Activated naive CD4-positive, alpha-beta T cell (primary cell): ENCODE data around the gene RUNX2.

Experiments
- DNase-seq, 4 experiments: peaks; one replicate each; lab custom pipeline; 2025; lab: John Stamatoyannopoulos, UW

Gene RUNX2

DNA sequence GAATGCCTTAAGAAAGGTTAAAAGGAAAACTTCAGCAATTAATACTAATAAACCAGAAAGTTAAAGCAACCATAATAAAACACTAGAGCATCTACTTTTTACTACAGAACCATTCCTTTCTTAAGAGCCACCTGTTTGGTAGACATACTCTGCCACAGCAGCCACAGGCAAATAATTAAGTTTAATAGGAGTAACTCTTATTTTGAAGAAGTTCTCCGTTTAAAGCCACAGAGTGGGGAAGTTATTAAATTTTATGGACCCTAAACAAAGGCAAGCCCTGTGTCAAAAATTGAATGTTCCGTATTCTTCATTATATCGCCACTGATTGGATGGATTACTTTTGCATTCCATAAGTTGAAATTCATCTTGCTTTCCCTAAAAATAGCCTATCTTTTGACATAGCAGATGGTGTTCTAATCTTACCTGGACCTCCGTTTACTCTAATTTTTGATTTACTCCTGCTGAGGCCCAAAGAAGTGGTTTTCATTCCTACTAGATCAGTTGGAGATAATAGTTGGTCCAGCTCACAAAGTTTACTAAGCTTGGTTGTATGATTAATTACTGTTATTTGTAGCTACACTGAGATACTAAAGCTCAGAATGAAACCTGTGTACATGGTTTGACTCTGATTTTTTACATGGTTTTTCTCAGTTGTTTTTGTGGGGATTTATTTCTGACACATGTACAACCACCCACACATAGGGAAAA lies 190.0 kb downstream of the RUNX2 start:
- no peak for DNase-seq

DNA sequence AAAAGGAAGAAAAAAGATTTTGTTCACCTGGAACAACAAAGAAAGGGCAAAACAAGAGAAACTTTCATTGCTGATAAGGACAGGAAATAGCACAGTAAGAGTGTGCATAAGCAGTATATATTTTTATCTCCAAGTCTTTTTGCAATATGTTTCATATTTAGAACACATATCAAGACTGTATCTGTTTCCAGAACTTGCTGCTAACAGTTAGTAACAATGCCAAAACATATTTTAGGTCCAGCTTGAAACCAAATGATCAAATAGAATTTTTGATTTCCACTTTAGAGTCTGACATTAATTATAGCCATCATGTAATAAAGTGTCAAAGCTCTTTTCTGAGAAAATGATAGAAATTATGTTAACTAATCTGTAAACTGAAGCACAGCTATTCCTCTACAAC lies 193.1 kb downstream of the RUNX2 start:
- DNase-seq = no peak

- DNase-seq = no peak
These were observed 194.4 kb downstream of the RUNX2 start for GRCh38 chr6:45522486-45522885.

DNA sequence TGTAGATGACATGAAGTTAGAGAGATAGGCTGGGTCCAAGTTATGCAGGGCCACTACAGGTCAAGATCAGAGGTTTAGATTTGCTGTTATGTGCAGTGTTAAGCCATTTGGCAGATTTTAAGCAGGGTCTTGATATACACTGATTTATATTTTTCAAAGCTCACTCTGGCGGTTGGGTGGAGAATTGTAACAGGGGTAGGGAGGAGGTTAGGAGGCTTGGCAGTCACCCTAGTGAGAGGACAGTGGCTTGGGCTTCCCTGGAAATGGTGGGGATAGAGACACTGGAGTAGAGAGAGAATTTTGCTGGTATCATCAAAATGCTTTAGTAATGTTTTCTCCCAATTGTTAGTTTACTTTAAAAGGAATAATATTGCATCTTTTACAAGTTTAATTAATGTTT lies 199.1 kb downstream of the RUNX2 start:
- DNase-seq = no peak

- no peak for DNase-seq
These were observed 204.0 kb downstream of the RUNX2 start for GRCh38 chr6:45531999-45532595.

DNA sequence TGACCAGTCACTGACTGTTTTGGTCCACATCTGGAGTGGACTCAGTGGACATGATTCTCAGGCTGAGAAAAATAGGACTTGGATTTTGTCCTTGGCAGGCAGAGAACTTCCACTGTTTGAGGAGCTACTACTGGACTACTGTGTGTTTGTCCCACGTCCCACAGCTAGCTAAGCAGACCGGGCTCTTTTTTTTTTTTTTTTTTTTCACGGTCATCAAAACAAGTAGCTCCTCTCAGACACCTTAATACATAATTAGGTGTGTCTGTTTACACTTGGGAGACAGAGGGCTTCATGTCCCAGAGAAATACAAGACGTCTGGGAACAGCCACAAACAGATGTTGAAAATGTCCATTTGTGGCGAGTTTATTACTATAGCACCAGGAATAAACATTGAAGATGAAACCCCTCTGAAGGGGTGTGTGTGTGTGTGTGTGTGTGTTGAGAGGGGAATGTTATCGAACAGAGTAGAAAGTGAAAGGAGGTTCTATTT lies 204.6 kb downstream of the RUNX2 start:
- DNase-seq = no peak

- DNase-seq = no peak
These were observed 205.3 kb downstream of the RUNX2 start for GRCh38 chr6:45533386-45533785.

DNA sequence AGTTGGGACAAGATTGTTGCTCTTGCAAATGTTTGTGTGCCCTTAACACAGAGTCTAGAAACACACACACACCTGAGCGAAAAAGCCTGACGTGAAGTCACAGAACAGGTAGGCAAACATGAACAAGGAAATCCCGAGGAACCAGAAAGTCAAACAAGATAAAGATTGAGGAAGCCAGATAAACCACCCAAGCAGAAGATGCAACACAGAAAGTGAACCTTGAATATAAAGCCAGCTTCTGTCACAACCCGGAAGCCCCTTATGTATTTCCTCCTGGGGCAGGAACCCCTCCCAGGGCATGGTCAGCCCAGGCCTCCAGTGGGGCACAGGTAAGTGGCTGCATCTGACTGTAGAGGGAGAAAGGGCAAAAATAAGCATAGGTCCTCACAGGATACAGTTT lies 207.8 kb downstream of the RUNX2 start:
- DNase-seq = no peak

- no peak for DNase-seq
These were observed 209.4 kb downstream of the RUNX2 start for GRCh38 chr6:45537539-45537938.

DNA sequence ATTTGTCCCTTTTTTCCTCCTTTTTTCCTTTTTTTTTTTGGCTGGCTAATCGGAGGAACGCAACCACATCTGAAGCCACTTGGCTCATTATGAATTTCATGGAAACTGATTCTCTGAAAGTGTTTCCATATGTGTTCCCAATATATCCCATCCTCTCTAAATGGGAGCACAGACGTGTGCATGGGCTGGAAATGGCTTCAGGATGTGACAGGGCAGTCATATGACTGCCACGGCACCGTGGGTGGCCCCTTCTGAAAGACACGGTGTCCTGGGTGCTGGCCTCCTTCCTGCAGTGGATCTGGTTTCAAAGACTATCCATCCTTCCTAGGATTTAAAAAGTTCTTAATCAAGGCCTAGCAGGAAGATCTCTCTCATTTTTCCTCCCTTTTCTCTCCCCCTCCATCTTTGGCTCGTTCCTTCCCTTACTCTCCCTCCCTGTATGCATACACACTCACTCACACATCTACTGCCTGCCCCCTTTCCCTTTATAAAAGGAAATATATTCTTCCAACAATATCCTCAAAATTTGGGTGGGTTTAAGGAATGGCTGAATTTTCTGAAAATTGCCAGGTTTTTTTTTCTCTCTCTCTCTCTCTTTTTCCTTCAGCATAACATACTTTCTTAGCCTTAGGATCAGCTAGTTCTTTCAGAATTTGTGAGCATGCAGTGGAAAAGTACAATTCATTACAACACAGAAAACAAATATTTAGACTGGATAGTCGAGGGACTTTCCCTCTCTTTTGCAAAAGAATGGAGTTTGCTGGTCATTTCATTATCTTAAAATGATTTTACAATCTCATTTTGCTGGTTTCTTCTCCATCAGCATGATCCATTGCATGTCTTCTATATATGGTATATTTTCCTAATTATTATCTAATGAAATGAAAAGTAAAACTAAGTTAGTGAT lies 210.8 kb downstream of the RUNX2 start:
- DNase-seq = no peak

GRCh38 chr6:45540375-45540920 lies 212.3 kb downstream of the RUNX2 start:
- DNase-seq = no peak

GRCh38 chr6:45541934-45542333 lies 213.8 kb downstream of the RUNX2 start:
- DNase-seq = no peak

DNA sequence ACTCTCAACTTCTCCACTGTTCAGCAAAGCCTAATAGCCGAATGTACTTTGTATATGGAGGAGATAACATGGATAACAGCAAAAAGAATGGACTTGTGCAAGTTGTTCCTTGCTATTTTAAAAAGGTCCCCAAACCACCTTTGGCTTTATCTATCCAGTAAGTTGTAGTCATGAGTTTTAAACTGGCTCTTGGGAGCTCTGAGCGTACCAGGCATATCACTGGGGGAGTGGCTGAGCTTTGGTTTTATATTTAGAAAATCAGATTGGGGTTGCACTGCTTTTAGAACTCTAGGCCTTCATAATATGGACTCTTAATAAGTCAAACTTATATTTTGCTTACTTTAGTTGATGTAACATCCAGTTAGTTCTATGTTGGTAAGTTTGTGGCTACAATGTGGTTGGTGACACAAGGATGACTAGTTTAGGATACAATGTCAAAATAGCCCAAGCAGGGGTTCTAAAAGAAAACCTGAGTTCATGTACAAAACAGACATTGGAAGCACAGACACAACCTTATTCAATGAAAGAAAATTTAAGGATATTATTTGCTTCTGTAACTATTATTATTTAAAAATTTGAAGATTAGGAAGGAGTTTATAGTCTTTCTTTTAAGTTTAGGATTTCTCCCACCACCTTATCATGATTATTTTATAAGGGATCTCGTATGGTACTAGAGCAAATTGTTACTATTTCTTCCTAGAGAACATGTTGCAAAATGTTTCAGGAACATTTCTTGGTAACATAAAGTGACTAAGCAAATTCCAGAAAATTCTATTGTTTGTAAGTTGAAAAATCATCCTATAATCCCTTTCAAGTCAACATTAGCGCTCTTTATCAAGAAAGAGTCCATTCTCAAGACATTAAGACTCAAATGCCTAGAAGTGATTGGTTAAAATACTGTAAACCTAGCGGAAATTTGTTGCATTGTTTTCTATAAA lies 215.4 kb downstream of the RUNX2 start:
- no peak for DNase-seq

GRCh38 chr6:45545416-45545815 lies 217.3 kb downstream of the RUNX2 start:
- DNase-seq = no peak

DNA sequence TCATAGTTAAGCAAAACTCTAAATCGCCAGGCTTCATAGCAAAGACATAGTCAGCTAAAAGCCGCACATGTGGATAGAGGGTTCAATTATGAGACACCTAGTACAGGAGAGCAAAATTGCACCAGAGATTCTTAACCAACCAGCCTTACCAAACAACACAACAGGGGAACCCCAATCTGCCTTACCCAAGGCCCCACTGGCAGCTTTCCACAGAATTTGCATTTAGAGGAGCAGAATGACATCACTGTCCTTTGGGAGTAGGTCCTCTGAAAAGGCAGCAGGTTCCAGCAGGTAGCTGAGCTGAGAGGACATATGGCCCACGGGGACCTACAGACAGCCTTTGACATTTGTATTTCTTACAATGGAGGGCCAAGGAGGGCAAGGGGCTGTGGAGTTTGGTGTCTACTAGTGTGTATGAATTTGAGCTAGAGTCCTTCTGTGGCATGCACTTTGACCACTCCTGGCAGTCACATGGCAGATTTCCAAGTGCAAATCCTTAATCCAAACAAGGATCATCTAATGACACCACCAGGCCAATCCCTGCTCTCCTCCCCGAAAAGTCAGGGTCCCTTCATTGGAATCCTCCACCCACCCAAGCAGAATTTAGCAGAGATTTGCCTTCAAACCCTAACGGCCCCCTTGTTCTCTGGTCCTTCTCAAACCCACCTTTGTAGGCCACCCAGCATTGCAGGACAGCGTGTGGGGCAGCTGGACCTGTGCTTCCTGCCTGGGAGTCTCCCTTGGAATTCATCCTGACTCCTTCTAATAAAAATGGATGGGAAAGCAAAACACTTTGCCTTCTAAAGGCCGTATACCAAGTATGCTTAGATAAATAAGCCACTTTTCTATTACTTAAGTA lies 220.8 kb downstream of the RUNX2 start:
- DNase-seq = no peak

DNA sequence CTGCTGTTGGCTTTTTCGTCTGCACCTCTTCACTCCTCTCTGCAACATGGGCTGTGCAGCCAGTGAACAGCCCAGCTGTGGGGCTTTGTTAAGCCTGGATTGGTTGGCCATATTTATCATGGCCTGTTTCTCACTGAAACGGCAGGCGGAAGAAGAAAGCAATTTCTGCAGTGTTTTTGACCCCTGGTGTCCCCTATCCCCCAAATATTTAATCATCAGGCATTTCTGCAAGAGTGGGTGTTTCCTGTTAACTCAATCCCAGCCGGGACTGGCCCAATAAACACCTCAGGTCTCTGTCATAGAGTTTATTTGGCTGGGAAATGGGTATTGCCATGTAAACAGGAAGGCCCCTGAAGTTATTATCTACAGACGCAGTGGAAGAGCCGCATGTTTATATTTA lies 224.4 kb downstream of the RUNX2 start:
- DNase-seq = no peak

DNA sequence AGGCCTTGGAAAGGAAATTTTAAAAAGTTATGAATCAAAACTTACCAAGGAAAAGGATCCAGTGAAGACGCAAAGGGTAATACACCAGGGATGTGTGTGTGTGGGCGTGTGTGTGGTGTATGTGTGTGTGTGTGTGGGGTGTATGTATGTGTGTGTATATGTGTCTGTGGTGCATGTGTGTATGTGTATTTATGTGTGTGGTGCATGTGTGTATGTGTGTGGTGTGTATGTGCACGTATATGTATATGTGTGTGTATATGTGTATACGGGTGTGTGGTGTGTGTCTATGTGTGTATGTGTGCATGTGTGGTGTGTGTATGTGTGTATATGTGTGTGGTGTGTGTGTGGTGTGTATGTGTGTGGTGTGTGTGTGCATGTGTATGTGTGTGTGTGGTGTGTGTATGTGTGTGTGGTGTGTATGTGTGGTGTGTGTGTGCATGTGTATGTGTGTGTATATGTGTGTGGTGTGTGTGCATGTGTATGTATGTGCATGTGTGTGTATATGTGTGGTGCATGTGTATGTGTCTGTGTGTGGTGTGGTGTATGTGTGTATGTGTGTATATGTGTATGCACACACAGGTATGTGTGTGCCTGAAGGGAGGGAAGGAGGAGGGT lies 225.7 kb downstream of the RUNX2 start:
- no peak for DNase-seq

DNA sequence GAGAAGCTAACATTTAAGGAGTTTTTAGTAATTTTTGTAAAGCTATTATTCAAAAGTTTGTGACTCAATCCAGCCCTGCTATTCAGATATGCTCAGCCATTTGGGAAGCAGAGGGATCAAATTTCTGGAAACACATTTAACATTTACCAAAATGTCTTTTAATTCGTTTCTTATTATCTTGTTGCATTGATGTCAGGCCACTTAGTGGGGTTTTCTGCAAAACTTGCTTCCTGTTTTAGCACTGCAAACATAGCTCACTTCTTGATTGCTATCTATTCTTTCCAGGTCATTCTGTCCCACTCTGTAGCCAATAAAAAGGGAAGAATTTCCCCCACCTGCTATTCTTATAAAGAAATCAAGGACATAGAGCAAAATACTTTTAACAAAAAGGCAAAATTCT lies 226.5 kb downstream of the RUNX2 start:
- no peak for DNase-seq

DNA sequence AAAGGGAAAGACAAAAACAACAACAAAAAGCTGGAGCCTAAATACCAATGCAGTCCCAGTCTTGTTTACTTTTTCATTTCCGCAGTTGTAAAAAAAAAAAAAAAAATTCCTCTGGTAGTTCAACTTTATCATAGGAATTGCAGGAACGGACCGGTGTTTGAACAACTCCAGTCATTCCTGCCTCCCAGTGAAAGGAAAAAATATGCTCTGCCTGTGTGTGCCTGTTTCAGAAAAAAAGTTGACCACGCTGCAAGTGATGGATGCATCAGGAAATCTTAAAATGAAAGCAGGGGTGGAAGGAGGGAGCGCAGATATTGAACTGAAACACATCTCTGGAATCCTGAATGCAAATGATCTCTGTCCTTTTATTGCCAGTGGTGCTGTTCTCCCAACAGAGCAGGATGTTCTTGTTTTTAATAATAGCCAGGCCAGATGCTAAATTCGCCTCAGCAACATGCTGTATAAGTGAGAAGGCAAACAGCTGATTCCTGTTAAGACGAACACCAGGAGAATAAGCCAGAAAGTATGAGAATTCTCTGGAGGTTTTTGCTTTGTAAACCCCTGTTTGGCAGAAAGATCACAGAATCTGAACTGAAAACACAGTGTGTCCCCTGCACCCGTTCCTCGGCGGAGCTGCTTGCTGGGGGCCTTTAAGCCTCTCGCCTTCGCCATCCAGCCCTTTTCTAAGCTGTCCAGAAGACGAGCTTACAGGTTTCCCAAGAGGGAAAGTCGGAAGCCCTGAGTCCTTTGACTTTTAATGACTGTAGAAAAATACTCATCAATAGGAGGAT lies 228.0 kb downstream of the RUNX2 start:
- no peak for DNase-seq
